GM23338 (cell line): ENCODE results near the gene PDRG1. TPM values are rescaled to one million over a fixed set of nuclear protein-coding genes. Genes with fewer than 3 reads are reported as not detected.
A peak's percentile ranks its signal among the peaks of the same experiment; 100 is the strongest.

Source experiments
- ATAC-seq: fragments of 200-7000 bp; cut with Tn5 transposase; 3 replicates; pipeline ENCODE4 v1.9.1; 2020
- DNase-seq: peaks from one replicate; pipeline ENCODE4 v3.0.0-alpha.2; 2015; ENCODE audit warnings: low spot score
- H2AFZ ChIP-seq: fragments of 200-600 bp; sonication (generic); 2 replicates; pipeline ENCODE4 v1.8.0; 2016; ENCODE audit warnings: antibody characterized with exemption, mild to moderate bottlenecking, moderate library complexity
- H3F3A ChIP-seq: fragments of 200-600 bp; sonication (generic); replicated peaks from 2 replicates; pipeline ENCODE4 v1.8.0; 2017; ENCODE audit warnings: antibody characterized with exemption, mixed run types, low read depth
- H3K27ac ChIP-seq: fragments of 200-600 bp; sonication (generic); 2 replicates; pipeline ENCODE4 v1.6.1; 2016; ENCODE audit warnings: low read depth
- H3K27me3 ChIP-seq: fragments of 200-600 bp; sonication (generic); 2 replicates; pipeline ENCODE4 v1.8.0; 2016; ENCODE audit warnings: mild to moderate bottlenecking, mixed run types, moderate library complexity; ENCODE audit not compliant: insufficient read depth
- H3K36me3 ChIP-seq: fragments of 200-600 bp; sonication (generic); 2 replicates; pipeline ENCODE4 v1.8.0; 2016; ENCODE audit warnings: mild to moderate bottlenecking; ENCODE audit not compliant: insufficient read depth
- H3K4me1 ChIP-seq: fragments of 200-600 bp; sonication (generic); 2 replicates; pipeline ENCODE4 v1.8.0; 2016; ENCODE audit warnings: mild to moderate bottlenecking, moderate library complexity; ENCODE audit not compliant: insufficient read depth
- H3K4me2 ChIP-seq: fragments of 200-600 bp; sonication (generic); 2 replicates; pipeline ENCODE4 v1.7.1; 2017; ENCODE audit warnings: mixed run types
- H3K4me3 ChIP-seq: fragments of 200-600 bp; sonication (generic); 2 replicates; pipeline ENCODE4 v1.6.1; 2016; ENCODE audit warnings: mixed run types
- H3K79me2 ChIP-seq: fragments of 200-600 bp; sonication (generic); replicated peaks from 2 replicates; pipeline ENCODE4 v1.8.0; 2017; ENCODE audit warnings: mild to moderate bottlenecking; ENCODE audit not compliant: insufficient read depth
- H3K9me2 ChIP-seq: fragments of 200-600 bp; sonication (generic); 2 replicates; pipeline ENCODE4 v1.8.0; 2017; ENCODE audit not compliant: insufficient read depth
- H4K20me1 ChIP-seq: fragments of 200-600 bp; sonication (generic); replicated peaks from 2 replicates; pipeline ENCODE4 v1.8.0; 2017; ENCODE audit warnings: mild to moderate bottlenecking; ENCODE audit not compliant: insufficient read depth
- H3K27ac Mint-ChIP-seq: 2 replicates; pipeline ENCODE4 v1.8.0; 2020; ENCODE audit warnings: inconsistent platforms, mild to moderate bottlenecking, moderate library complexity, mixed read lengths
- H3K27me3 Mint-ChIP-seq: 3 replicates; pipeline ENCODE4 v1.8.0; 2022; ENCODE audit warnings: low read depth, mild to moderate bottlenecking, moderate library complexity, mixed read lengths, inconsistent platforms; ENCODE audit not compliant: insufficient read depth, poor library complexity
- H3K36me3 Mint-ChIP-seq: 3 replicates; pipeline ENCODE4 v1.8.0; 2021; ENCODE audit warnings: low read depth, mild to moderate bottlenecking, inconsistent platforms, moderate library complexity, mixed read lengths
- H3K4me1 Mint-ChIP-seq: 3 replicates; pipeline ENCODE4 v1.8.0; 2020; ENCODE audit warnings: mild to moderate bottlenecking, inconsistent platforms, mixed read lengths
- H3K4me3 Mint-ChIP-seq: 3 replicates; pipeline ENCODE4 v1.8.0; 2021; ENCODE audit warnings: moderate library complexity, mild to moderate bottlenecking, inconsistent platforms, mixed read lengths
- H3K9me3 Mint-ChIP-seq: 3 replicates; pipeline ENCODE4 v1.8.0; 2020; ENCODE audit warnings: moderate library complexity, mild to moderate bottlenecking, inconsistent platforms, mixed read lengths
- CREB1 ChIP-seq: fragments of 250-450 bp; sonication (Bioruptor Pico); IDR thresholded peaks from 2 replicates; pipeline ENCODE4 v1.5.0; 2020; ENCODE audit warnings: low read depth, mild to moderate bottlenecking, moderate library complexity
- EZH2 ChIP-seq: fragments of 200-600 bp; sonication (generic); IDR thresholded peaks from one replicate; pipeline ENCODE4 v1.8.0; 2017; ENCODE audit warnings: antibody characterized with exemption, mild to moderate bottlenecking, low read depth; ENCODE audit not compliant: unreplicated experiment
- NANOG ChIP-seq: IDR thresholded peaks from 2 replicates; pipeline ENCODE4 v1.6.1; 2016; ENCODE audit warnings: antibody characterized with exemption, borderline replicate concordance
- STAT1 ChIP-seq: IDR thresholded peaks from one replicate; pipeline ENCODE4 v1.6.1; 2016; ENCODE audit warnings: antibody characterized with exemption; ENCODE audit not compliant: unreplicated experiment
- ZNF331 ChIP-seq: fragments of 250-450 bp; sonication (Bioruptor Pico); IDR thresholded peaks from 2 replicates; pipeline ENCODE4 v1.5.0; 2020; ENCODE audit warnings: low read depth, mild to moderate bottlenecking, moderate library complexity
- polyA plus RNA-seq: library from polyadenylated mRNA; unstranded; fragments of >200 nt; fragmentation: Nextera tagmentation; extraction: Ambion mirVana; gene quantifications from 2 replicates; pipeline ENCODE4 v1.2.1, GENCODE V29; 2016
- total RNA-seq: library from RNA; depleted of rRNA; stranded (reverse); fragments of >200 nt; shearing (Covaris generic); gene quantifications from 2 replicates; pipeline ENCODE4 v1.2.3, GENCODE V29; 2014
- TF ChIP-seq, protein P1 (sequence below): IDR thresholded peaks from 2 replicates; pipeline ENCODE4 v1.6.1; 2016; ENCODE audit warnings: antibody characterized with exemption
- TF ChIP-seq, protein P2 (sequence below): IDR thresholded peaks from one replicate; pipeline ENCODE4 v1.6.1; 2018; ENCODE audit warnings: antibody characterized with exemption; ENCODE audit not compliant: unreplicated experiment
- TF ChIP-seq, protein P3 (sequence below): fragments of 250-450 bp; sonication (Bioruptor Pico); IDR thresholded peaks from 2 replicates; pipeline ENCODE4 v1.5.0; 2020; ENCODE audit warnings: mild to moderate bottlenecking, moderate library complexity

Gene PDRG1
- total and polyA plus RNA-seq, 2 experiments from 2014 or later = 10.5 to 27.8 TPM

DNA sequence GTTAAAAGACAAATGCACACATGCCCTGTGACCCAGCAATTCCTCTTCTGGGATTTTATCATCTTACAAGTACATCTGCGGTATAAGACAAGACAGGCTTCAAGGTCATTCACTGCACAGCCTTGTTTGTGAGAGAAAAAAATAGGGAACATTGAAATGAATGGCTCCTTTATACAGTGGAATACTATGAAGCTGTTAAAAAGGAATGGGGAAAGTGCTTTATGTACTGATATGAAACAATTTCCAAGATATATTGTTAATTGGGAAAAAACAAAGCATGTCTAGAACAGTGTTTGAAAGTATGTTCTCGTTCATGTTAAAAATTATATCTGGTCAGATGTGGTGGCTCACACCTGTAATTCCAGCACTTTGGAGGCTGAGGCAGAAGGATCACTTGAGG lies 25.4 kb downstream of the PDRG1 start (continued):
- TF ChIP-seq, protein P1, sequence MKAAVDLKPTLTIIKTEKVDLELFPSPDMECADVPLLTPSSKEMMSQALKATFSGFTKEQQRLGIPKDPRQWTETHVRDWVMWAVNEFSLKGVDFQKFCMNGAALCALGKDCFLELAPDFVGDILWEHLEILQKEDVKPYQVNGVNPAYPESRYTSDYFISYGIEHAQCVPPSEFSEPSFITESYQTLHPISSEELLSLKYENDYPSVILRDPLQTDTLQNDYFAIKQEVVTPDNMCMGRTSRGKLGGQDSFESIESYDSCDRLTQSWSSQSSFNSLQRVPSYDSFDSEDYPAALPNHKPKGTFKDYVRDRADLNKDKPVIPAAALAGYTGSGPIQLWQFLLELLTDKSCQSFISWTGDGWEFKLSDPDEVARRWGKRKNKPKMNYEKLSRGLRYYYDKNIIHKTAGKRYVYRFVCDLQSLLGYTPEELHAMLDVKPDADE = no peak
- TF ChIP-seq NANOG (no peak), CREB1 (CRISPR knock-in tag) (no peak), EZH2 (no peak)
- TF ChIP-seq, protein P2, sequence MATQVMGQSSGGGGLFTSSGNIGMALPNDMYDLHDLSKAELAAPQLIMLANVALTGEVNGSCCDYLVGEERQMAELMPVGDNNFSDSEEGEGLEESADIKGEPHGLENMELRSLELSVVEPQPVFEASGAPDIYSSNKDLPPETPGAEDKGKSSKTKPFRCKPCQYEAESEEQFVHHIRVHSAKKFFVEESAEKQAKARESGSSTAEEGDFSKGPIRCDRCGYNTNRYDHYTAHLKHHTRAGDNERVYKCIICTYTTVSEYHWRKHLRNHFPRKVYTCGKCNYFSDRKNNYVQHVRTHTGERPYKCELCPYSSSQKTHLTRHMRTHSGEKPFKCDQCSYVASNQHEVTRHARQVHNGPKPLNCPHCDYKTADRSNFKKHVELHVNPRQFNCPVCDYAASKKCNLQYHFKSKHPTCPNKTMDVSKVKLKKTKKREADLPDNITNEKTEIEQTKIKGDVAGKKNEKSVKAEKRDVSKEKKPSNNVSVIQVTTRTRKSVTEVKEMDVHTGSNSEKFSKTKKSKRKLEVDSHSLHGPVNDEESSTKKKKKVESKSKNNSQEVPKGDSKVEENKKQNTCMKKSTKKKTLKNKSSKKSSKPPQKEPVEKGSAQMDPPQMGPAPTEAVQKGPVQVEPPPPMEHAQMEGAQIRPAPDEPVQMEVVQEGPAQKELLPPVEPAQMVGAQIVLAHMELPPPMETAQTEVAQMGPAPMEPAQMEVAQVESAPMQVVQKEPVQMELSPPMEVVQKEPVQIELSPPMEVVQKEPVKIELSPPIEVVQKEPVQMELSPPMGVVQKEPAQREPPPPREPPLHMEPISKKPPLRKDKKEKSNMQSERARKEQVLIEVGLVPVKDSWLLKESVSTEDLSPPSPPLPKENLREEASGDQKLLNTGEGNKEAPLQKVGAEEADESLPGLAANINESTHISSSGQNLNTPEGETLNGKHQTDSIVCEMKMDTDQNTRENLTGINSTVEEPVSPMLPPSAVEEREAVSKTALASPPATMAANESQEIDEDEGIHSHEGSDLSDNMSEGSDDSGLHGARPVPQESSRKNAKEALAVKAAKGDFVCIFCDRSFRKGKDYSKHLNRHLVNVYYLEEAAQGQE = no peak

DNA sequence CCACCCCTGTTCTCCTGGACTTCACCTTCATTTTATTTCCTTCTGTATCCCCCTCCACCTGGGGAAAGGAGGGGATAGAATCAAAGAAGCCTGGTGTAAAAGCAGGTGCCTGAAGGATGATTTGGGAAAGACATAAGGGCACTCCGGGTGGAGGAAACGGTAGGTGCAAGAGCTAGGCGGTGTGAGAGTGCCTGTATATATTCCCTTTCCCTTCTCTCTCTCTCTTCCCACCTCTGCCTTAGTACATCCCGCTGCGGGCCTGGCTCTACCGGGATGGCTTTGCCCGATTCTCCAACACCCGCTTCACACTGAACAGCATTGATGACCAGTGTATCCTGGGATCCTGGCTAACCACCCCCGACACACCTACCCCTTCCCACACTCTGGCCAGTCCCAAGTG lies 26.2 kb downstream of the PDRG1 start:
- H2AFZ ChIP-seq = peak overlapping the region; percentile 83; the same call in 1 of the 2 replicates
- H3K4me1 Mint-ChIP-seq = peaks cover 7% of the 10 kb centered on the region; the same call in 2 of the 3 replicates
- no peak overlapping the region for H3K4me2 ChIP-seq
- H3K4me3 Mint-ChIP-seq = no peak overlapping the region
- DNase-seq (peak; percentile 40), ATAC-seq (peak; percentile 77)
- peaks cover 56% of the 10 kb centered on the region for H3K9me3 Mint-ChIP-seq
- peaks cover 17% of the 10 kb centered on the region for H3K27me3 Mint-ChIP-seq
- no peaks in the 10 kb centered on the region for H3K36me3 ChIP-seq
- no peaks in the 10 kb centered on the region for H3K4me1 ChIP-seq
- no peak overlapping the region for H3K4me3 ChIP-seq
- no peaks in the 10 kb centered on the region for H3K27me3 ChIP-seq
- no peaks in the 10 kb centered on the region for H3K79me2 ChIP-seq
- no peaks in the 10 kb centered on the region for H3K9me2 ChIP-seq
- no peak overlapping the region for H3K27ac Mint-ChIP-seq
- H3K36me3 Mint-ChIP-seq = no peaks in the 10 kb centered on the region
- no peaks in the 10 kb centered on the region for H3F3A ChIP-seq
- H4K20me1 ChIP-seq = no peaks in the 10 kb centered on the region
- no peak overlapping the region for H3K27ac ChIP-seq
- TF ChIP-seq CREB1 (CRISPR knock-in tag) (no peak), ZNF331 (no peak), EZH2 (no peak), NANOG (no peak), STAT1 (no peak)
- TF ChIP-seq, protein P1 = no peak
- TF ChIP-seq, protein P3, sequence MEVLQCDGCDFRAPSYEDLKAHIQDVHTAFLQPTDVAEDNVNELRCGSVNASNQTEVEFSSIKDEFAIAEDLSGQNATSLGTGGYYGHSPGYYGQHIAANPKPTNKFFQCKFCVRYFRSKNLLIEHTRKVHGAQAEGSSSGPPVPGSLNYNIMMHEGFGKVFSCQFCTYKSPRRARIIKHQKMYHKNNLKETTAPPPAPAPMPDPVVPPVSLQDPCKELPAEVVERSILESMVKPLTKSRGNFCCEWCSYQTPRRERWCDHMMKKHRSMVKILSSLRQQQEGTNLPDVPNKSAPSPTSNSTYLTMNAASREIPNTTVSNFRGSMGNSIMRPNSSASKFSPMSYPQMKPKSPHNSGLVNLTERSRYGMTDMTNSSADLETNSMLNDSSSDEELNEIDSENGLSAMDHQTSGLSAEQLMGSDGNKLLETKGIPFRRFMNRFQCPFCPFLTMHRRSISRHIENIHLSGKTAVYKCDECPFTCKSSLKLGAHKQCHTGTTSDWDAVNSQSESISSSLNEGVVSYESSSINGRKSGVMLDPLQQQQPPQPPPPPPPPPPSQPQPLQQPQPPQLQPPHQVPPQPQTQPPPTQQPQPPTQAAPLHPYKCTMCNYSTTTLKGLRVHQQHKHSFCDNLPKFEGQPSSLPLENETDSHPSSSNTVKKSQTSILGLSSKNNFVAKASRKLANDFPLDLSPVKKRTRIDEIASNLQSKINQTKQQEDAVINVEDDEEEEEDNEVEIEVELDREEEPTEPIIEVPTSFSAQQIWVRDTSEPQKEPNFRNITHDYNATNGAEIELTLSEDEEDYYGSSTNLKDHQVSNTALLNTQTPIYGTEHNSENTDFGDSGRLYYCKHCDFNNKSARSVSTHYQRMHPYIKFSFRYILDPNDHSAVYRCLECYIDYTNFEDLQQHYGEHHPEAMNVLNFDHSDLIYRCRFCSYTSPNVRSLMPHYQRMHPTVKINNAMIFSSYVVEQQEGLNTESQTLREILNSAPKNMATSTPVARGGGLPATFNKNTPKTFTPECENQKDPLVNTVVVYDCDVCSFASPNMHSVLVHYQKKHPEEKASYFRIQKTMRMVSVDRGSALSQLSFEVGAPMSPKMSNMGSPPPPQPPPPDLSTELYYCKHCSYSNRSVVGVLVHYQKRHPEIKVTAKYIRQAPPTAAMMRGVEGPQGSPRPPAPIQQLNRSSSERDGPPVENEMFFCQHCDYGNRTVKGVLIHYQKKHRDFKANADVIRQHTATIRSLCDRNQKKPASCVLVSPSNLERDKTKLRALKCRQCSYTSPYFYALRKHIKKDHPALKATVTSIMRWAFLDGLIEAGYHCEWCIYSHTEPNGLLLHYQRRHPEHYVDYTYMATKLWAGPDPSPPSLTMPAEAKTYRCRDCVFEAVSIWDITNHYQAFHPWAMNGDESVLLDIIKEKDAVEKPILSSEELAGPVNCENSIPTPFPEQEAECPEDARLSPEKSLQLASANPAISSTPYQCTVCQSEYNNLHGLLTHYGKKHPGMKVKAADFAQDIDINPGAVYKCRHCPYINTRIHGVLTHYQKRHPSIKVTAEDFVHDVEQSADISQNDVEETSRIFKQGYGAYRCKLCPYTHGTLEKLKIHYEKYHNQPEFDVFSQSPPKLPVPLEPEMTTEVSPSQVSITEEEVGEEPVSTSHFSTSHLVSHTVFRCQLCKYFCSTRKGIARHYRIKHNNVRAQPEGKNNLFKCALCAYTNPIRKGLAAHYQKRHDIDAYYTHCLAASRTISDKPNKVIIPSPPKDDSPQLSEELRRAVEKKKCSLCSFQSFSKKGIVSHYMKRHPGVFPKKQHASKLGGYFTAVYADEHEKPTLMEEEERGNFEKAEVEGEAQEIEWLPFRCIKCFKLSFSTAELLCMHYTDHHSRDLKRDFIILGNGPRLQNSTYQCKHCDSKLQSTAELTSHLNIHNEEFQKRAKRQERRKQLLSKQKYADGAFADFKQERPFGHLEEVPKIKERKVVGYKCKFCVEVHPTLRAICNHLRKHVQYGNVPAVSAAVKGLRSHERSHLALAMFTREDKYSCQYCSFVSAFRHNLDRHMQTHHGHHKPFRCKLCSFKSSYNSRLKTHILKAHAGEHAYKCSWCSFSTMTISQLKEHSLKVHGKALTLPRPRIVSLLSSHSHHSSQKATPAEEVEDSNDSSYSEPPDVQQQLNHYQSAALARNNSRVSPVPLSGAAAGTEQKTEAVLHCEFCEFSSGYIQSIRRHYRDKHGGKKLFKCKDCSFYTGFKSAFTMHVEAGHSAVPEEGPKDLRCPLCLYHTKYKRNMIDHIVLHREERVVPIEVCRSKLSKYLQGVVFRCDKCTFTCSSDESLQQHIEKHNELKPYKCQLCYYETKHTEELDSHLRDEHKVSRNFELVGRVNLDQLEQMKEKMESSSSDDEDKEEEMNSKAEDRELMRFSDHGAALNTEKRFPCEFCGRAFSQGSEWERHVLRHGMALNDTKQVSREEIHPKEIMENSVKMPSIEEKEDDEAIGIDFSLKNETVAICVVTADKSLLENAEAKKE (CRISPR knock-in tag) = no peak
- TF ChIP-seq, protein P2 = no peak
